ENCODE data around the gene CTBP2. TPM values are rescaled to one million over a fixed set of nuclear protein-coding genes. Genes with fewer than 3 reads are reported as not detected.
"Not testable (repeated sequence)": the region's sequence is repeated elsewhere in the genome, so short reads cannot be mapped to it uniquely, and the experiment has no call there.

The CTBP2 gene
- total and polyA plus RNA-seq, 8 donors: 21.4 to 60.8 (median 31.1) TPM

DNA sequence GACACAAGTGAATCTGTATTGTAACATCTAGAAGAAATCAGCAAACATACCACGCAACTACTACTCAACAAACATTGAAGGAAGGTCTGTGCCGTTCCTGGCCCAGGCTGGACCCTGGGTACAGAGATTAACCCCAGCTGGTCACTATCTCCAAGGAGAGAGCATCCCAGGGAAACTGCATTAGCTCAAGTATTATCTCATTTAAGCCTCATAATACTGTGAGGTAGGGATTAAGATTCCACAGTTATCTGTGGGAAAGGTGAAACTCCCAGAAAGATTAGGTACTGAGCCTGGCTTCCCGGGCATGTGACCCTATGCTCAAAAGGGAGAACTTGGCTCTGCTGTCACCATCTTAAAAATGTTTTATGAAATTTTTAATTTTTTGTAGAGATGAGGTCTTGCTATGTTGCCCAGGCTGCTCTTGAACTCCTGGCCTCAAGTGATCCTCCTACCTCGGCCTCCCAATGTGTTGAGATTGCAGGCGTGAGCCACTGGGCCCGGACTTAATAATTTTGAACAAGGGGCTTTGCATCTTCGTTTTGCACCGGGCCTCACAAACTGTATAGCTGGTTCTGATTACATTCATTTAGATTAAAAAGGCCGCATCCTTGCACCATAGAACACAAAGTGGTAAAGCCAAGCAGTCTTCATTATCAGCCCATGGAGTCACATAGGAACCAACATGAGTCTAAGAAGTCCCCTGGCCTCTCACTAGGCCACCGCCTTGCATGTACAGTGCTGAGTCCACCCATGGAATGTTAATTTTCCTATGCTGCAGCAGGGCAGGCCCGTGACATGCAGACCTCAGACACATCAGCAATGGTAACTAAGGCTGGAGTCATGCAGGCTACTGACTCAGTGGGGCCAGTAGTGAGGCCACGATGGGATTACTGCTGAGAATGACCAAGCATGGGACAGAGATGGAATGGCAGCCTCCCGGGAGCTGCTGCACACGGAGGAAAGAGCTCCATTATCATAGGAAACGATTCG is 5.5 kb upstream of the CTBP2 start:
- intact Hi-C loops (cut with DNase I): no loop called here

DNA sequence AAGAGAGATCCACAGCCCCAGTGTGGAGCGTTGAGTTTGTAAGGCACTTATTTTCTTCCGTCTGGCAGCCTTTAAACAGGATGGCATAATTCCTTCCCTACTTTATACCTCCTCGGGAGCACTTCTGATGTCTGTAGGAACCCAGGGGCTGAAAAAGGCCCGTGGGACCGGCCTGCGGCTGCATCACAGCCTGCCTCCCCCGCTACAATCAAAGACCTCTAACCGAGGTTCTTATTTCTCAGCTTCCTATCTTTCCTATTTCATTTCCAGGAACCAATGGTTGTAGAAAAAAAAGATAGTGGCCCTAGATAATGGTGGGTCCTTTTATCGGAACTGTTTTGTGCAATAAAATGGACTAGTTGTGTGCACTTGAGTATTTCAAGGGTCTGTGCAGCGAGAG is 4.1 kb upstream of the CTBP2 start:
- FAIRE-seq (no peak), DNase-seq (peak in 1 of 6 donors; percentile 1), ATAC-seq (no peak)
- WGBS, 2 donors: 93 to 95% methylated on average over 10 of the region's 10 CpGs
- no peak overlapping the region for H3K27ac ChIP-seq
- TF ChIP-seq, protein P1, sequence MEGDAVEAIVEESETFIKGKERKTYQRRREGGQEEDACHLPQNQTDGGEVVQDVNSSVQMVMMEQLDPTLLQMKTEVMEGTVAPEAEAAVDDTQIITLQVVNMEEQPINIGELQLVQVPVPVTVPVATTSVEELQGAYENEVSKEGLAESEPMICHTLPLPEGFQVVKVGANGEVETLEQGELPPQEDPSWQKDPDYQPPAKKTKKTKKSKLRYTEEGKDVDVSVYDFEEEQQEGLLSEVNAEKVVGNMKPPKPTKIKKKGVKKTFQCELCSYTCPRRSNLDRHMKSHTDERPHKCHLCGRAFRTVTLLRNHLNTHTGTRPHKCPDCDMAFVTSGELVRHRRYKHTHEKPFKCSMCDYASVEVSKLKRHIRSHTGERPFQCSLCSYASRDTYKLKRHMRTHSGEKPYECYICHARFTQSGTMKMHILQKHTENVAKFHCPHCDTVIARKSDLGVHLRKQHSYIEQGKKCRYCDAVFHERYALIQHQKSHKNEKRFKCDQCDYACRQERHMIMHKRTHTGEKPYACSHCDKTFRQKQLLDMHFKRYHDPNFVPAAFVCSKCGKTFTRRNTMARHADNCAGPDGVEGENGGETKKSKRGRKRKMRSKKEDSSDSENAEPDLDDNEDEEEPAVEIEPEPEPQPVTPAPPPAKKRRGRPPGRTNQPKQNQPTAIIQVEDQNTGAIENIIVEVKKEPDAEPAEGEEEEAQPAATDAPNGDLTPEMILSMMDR (IDR thresholded peaks at IDR 0.05): no peak
- peaks cover 0 to 5% (median 3%) of the 10 kb centered on the region in 3 donors for H3K4me1 ChIP-seq
- no peak overlapping the region for H3K4me3 ChIP-seq
- intact Hi-C loops (cut with DNase I): no loop called here
- H3K27me3 ChIP-seq: no peaks in the 10 kb centered on the region
- H3K36me3 ChIP-seq: no peaks in the 10 kb centered on the region
- H3K9me3 ChIP-seq: no peaks in the 10 kb centered on the region

More for the DNA sequence above, 5.5 kb upstream of the CTBP2 start:
- Histone ChIP-seq H3K36me3 (no peaks in the 10 kb centered on the region), H3K4me1 (peaks cover 0 to 5% (median 3%) of the 10 kb centered on the region in 3 donors), H3K27ac (no peak overlapping the region), H3K27me3 (no peaks in the 10 kb centered on the region), H3K4me3 (no peak overlapping the region), H3K9me3 (no peaks in the 10 kb centered on the region)
- 87 to 90% methylated on average over 16 of the region's 16 CpGs for WGBS, 2 donors
- TF ChIP-seq, protein P1 (IDR thresholded peaks at IDR 0.05): no peak
- ATAC-seq: no peak
- no peak for FAIRE-seq
- peak in 1 of 6 donors; percentile 3 for DNase-seq

DNA sequence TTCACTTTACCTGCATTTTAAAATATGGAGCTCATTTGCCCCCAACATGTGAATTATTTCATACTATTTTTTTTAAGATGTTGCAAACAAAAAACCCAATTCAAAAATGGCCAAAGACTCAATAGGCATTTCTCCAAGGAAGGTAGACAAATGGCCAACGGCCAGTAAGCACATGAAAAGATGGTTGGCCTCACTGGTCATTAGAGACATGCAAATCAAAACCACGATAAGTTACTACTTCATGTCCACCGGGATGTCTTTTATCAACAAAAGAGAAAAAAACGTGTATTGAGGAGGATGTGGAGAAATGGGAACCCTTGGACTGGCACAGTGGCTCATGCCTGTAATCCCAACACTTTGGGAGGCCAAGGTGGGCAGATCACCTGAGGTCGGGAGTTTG is 3.4 kb upstream of the CTBP2 start:
- Histone ChIP-seq H3K4me1 (peaks cover 0 to 5% (median 3%) of the 10 kb centered on the region in 3 donors), H3K4me3 (no peak overlapping the region), H3K36me3 (no peaks in the 10 kb centered on the region), H3K27ac (no peak overlapping the region), H3K27me3 (no peaks in the 10 kb centered on the region), H3K9me3 (no peaks in the 10 kb centered on the region)
- TF ChIP-seq, protein P1 (IDR thresholded peaks at IDR 0.05): no peak
- ATAC-seq (no peak), FAIRE-seq (no peak), DNase-seq (no peak)
- 49 to 57% methylated on average over 5 of the region's 5 CpGs for WGBS, 2 donors
- intact Hi-C loops (cut with DNase I): no loop called here

DNA sequence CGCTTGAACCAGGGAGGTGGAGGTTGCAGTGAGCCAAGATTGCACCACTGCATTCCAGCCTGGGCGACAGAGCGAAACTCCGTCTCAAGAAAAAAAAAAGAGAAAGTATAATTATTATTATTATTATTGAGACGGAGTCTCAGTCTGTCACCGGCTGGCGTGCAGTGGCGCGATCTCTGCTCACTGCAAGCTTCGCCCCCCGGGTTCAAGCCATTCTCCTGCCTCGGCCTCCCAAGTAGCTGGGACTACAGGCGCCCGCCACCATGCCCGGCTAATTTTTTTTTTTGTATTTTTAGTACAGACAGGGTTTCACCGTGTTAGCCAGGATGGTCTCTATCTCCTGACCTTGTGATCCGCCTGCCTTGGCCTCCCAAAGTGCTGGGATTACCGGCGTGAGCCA is 2.9 kb upstream of the CTBP2 start:
- FAIRE-seq; H3K4me1 ChIP-seq; H3K27me3 ChIP-seq; H3K27ac ChIP-seq; intact Hi-C loops (cut with DNase I); H3K9me3 ChIP-seq; H3K4me3 ChIP-seq; ATAC-seq; H3K36me3 ChIP-seq: not testable (repeated sequence)
- 94 to 97% methylated on average over 19 of the region's 19 CpGs for WGBS, 2 donors
- peak in 2 of 6 donors; percentile 6 to 23 for DNase-seq

DNA sequence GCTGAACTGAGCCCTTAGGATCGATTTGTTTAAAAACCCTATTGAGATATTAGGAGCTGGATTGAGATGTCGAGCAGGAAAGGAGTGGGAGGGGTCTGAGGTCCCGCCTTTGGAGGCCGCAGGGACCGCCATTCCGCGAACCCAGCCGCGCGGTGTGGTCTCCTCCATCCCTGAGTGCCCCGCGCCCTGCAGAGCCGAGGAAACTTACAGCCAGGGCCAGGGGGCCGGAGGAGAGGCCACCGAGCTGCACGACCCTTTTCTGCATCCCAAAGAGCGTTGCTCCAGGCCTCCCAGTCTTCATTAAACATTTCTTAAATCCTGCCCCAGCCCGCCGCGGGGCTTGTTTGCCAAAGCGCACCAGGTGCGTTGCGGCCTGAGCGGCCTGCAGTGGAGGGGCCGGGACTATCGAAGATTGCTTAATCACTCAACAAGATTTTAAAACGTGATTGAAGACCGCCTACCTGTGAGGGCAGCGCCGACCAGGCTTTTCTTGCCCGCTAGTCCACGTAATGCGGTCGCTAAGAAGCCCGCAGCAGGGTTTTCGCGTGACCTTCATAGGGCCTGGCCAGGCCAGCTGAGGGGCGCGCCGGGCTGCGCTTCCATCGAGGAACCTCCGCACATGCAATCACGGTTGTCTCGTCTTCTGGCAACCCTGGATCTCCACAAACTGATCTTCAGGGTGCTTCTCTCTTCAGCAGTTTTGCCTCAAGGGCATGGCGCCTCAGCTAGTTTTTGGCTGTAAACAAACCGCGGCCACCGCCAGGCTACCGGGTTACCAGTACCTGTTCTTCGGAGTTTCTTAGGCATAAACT is 2.0 kb upstream of the CTBP2 start:
- TF ChIP-seq, protein P1 (IDR thresholded peaks at IDR 0.05): no peak
- intact Hi-C loops (cut with DNase I): no loop called here
- 60 to 64% methylated on average over 51 of the region's 51 CpGs for WGBS, 2 donors
- Histone ChIP-seq H3K4me1 (peaks cover 0 to 5% (median 3%) of the 10 kb centered on the region in 3 donors), H3K4me3 (peak overlapping the region in 3 of 4 donors; percentile 59 to 90 (median 68)), H3K27me3 (no peaks in the 10 kb centered on the region), H3K9me3 (no peaks in the 10 kb centered on the region), H3K27ac (peak overlapping the region; percentile 72 to 95 (median 90)), H3K36me3 (no peaks in the 10 kb centered on the region)
- peak in 3 of 6 donors; percentile 33 to 67 (median 64) for DNase-seq
- ATAC-seq: no peak
- FAIRE-seq: no peak
